HG02938 (cell line): ENCODE data around the gene COPZ2.
"Not testable (repeated sequence)": the region's sequence is repeated elsewhere in the genome, so short reads cannot be mapped to it uniquely, and the experiment has no call there.

Experiments
- ATAC-seq: cut with Tn5 transposase; IDR thresholded peaks from one replicate; pipeline ENCODE4 v1.9.1; 2021; ENCODE audit warnings: mild to moderate bottlenecking, moderate library complexity; ENCODE audit not compliant: unreplicated experiment

COPZ2 gene

GRCh38 chr17:47988445-47988844, 49.2 kb downstream of the COPZ2 start:
- ATAC-seq, result not testable (repeated sequence)

DNA sequence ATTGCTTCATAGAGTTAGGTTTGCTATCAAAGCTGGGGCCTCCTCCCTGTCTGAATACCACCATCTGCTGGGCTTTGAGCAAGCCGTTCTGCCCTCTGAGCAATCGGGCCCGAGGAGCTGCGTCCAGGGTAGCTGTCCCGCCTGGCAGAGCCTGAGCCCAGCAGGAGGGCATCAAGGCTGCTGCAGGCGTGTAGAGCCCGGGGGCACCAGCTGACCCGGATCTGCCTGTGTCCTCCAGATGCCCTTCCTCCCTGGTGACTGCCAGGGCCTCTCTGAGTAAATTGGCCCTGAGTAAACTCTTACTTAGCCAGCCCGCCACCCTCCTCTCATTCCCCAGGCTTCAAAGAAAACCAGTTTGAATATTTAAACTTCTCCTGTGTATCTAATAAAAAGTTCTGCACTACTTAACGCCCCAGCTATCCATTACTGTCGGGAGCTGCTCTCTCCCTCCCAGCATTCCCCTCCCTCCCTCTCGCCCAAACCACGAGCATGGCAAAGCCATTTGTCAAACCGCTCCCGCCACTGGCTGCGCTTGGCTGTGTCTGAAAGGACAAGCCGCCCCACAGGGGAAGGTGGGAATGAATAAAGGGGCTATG, 50.3 kb downstream of the COPZ2 start:
- no peak for ATAC-seq

- ATAC-seq, result no peak
These were observed 51.1 kb downstream of the COPZ2 start for GRCh38 chr17:47986520-47986919.

DNA sequence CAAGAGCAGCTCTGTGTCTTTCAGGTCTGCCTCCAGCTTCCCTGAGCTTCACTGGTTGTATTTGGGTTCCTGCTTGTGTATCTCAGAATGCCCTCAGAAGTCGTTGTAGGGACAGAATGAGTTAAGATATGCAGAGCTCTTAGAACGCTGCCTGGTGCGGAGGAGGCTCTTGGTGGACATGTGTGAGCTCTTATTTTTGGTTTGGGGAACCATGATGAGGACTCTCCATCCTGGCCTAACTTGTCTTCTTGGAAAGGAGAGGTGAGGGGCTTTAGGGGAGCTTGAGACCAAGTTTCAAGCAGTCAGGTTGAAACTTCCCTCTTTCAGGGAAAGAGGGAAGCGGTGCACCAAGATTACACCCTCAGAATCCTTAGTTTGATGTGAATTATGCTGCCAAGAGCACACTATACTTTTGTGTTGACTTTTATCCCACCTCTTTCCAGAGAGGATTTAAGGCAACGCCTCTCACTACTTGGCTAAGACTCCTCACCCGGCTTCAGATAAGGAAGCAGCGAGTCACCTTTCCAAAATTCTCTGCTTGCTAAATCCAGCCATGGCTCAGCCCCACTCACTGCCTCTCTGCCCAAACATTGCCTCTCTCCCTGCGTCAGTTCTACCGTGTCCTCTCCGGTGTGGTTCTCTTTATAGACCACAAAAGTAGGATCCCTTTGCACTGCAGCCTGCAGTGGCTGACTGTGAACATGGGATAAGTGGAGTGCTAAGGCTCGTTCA, 53.9 kb downstream of the COPZ2 start:
- ATAC-seq, result no peak

- ATAC-seq, result no peak
These were observed 54.8 kb downstream of the COPZ2 start for GRCh38 chr17:47982645-47983390.

GRCh38 chr17:47982091-47982617, 55.4 kb downstream of the COPZ2 start:
- ATAC-seq, result no peak

DNA sequence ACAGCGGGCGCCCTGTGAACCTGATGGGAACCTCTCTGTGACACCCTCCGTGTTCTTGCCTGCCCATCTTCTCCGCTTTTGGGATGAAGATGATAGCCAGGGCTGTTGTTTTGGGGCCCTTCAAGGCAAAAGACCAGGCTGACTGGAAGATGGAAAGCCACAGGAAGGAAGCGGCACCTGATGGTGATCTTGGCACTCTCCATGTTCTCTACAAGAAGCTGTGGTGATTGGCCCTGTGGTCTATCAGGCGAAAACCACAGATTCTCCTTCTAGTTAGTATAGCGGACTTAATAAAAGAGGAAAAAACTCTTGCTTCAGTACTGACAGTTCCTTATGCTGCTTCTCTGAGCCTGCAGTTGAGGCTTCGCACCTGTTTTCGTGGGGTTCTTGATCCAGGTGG, 56.1 kb downstream of the COPZ2 start:
- no peak for ATAC-seq

DNA sequence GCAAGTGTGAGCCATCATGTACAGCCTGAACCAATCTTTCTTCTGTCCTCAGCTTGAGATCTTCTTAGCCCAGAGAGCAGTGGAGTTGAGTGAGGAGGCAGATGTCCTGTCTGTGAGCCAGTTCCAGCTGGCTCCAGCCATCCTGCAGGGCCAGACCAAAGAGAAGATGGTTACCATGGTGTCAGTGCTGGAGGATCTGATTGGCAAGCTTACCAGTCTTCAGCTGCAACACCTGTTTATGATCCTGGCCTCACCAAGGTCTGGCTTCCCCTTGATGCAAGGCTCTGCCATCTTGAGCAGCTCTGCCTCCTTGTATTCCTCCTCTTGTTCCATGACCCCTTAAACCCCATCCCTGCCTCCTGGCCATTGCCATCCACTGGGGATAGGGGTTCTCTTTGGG, 57.1 kb downstream of the COPZ2 start:
- ATAC-seq, result no peak

DNA sequence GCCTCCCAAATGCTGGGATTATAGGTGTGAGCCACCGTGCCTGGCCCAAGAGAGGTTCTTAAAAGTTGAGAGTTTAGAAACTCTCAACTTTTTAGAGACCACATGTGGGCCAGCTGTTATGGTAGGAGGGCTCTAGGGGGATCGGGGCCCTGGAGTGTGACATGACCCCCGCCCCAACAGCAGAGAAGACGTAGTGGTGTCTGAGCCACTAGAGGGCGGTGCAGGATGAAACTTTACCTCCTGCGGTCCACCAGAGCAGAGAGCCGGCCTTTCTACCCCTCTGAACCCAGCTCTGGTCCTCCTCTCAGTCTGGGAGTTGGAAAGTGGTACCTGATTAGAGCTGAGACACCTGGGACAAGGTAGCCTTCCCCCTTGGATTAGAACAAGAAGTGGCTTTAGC, 59.3 kb downstream of the COPZ2 start:
- no peak for ATAC-seq
